Measurements from ENCODE around the gene KANSL1. TPM values are rescaled to one million over a fixed set of nuclear protein-coding genes. Genes with fewer than 3 reads are reported as not detected.

KANSL1 gene
- polyA plus RNA-seq, 1 of the 3 experiments (the other 2 are of a cell fraction), result 10.0 TPM

GRCh38 chr17:46178550-46179214 lies 14.5 kb downstream of the KANSL1 start:
- H3K9me3 ChIP-seq, result no peaks in the 10 kb centered on the region
- H3K27ac ChIP-seq (ENCODE audit: low read depth in 2 of 2, low read length in 1 of 2), result no peak overlapping the region
- no peak overlapping the region for H3K9ac ChIP-seq
- CTCF ChIA-PET, result interaction anchor here (0.9 to 11.1 kb wide), 8 partner anchors 8 to 176 kb away, joined by 3 to 68 read pairs (median 5); partner anchors contain the start of gene KANSL1
- H3K27me3 ChIP-seq (ENCODE audit: insufficient read depth), result no peaks in the 10 kb centered on the region
- H3K36me3 ChIP-seq (replicated peaks in 1 of 2; ENCODE audit: control insufficient read depth in 1 of 2, insufficient read depth in 2 of 2, low read length in 1 of 2), result peaks cover 0 to 5% of the 10 kb centered on the region in 2 experiments
- H3K9me2 ChIP-seq, result no peaks in the 10 kb centered on the region
- no peak overlapping the region for H2AFZ ChIP-seq (ENCODE audit: low read depth)
- H3K4me1 ChIP-seq (ENCODE audit: control insufficient read depth in 1 of 2, insufficient read depth in 2 of 2, low read depth in 1 of 2, low read length in 1 of 2), result peaks cover 0 to 14% of the 10 kb centered on the region in 2 experiments
- no peak for DNase-seq
- WGBS (ENCODE audit: low lambda C conversion rate), result 88% methylated on average over 4 of the region's 4 CpGs
- H3K4me3 ChIP-seq (ENCODE audit: low read depth in 2 of 2, low read length in 1 of 2), result no peak overlapping the region
- H4K20me1 ChIP-seq (ENCODE audit: insufficient read depth), result peaks cover 100% of the 10 kb centered on the region
- no peaks in the 10 kb centered on the region for H3F3A ChIP-seq (replicated peaks; ENCODE audit: insufficient read depth)
- TF ChIP-seq JUND (IDR thresholded peaks at IDR 0.05) (0 out of 2 replicates have a peak, but pooled peaks have one; percentile 4), YY1 (IDR thresholded peaks at IDR 0.05; ENCODE audit: low read depth) (no peak), GABPA (IDR thresholded peaks at IDR 0.05; ENCODE audit: low read depth) (no peak), PBX3 (IDR thresholded peaks at IDR 0.05) (peak; percentile 65), TCF12 (IDR thresholded peaks at IDR 0.05) (no peak), FOSL2 (IDR thresholded peaks at IDR 0.05; ENCODE audit: borderline replicate concordance, low read depth) (peak; percentile 29; the same call in 1 of the 2 replicates)
- TF ChIP-seq, protein P1, sequence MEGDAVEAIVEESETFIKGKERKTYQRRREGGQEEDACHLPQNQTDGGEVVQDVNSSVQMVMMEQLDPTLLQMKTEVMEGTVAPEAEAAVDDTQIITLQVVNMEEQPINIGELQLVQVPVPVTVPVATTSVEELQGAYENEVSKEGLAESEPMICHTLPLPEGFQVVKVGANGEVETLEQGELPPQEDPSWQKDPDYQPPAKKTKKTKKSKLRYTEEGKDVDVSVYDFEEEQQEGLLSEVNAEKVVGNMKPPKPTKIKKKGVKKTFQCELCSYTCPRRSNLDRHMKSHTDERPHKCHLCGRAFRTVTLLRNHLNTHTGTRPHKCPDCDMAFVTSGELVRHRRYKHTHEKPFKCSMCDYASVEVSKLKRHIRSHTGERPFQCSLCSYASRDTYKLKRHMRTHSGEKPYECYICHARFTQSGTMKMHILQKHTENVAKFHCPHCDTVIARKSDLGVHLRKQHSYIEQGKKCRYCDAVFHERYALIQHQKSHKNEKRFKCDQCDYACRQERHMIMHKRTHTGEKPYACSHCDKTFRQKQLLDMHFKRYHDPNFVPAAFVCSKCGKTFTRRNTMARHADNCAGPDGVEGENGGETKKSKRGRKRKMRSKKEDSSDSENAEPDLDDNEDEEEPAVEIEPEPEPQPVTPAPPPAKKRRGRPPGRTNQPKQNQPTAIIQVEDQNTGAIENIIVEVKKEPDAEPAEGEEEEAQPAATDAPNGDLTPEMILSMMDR (IDR thresholded peaks at IDR 0.05), result no peak
- H3K79me2 ChIP-seq (ENCODE audit: insufficient read depth), result peaks cover 100% of the 10 kb centered on the region
- POLR2A ChIA-PET, result interaction anchor here (0.6 kb wide), 1 partner anchor 245 kb away, joined by 6 read pairs; no protein-coding TSS in a partner anchor
- H3K4me2 ChIP-seq, result no peak overlapping the region

GRCh38 chr17:46176975-46177374 lies 16.3 kb downstream of the KANSL1 start:
- Histone ChIP-seq H3K9me3 (no peaks in the 10 kb centered on the region), H3K4me1 (ENCODE audit: control insufficient read depth in 1 of 2, insufficient read depth in 2 of 2, low read depth in 1 of 2, low read length in 1 of 2) (peaks cover 0 to 11% of the 10 kb centered on the region in 2 experiments; a peak in 3 of 4 replicates), H3K79me2 (ENCODE audit: insufficient read depth) (peaks cover 100% of the 10 kb centered on the region), H3K27me3 (ENCODE audit: insufficient read depth) (no peaks in the 10 kb centered on the region), H3F3A (replicated peaks; ENCODE audit: insufficient read depth) (no peaks in the 10 kb centered on the region), H3K4me3 (ENCODE audit: low read depth in 2 of 2, low read length in 1 of 2) (no peak overlapping the region), H3K4me2 (no peak overlapping the region), H2AFZ (ENCODE audit: low read depth) (no peak overlapping the region), H3K9me2 (no peaks in the 10 kb centered on the region), H3K9ac (no peak overlapping the region), H3K36me3 (replicated peaks in 1 of 2; ENCODE audit: control insufficient read depth in 1 of 2, insufficient read depth in 2 of 2, low read length in 1 of 2) (peaks cover 3 to 5% of the 10 kb centered on the region in 2 experiments), H3K27ac (ENCODE audit: low read depth in 2 of 2, low read length in 1 of 2) (no peak overlapping the region), H4K20me1 (ENCODE audit: insufficient read depth) (peaks cover 100% of the 10 kb centered on the region)
- WGBS (ENCODE audit: low lambda C conversion rate), result 96% methylated on average over 3 of the region's 3 CpGs
- no peak for DNase-seq
- POLR2A ChIA-PET, result interaction anchor here (0.8 kb wide), 1 partner anchor 9 kb away, joined by 3 read pairs; no protein-coding TSS in a partner anchor
- no peak for TF ChIP-seq YY1 (IDR thresholded peaks at IDR 0.05; ENCODE audit: low read depth)
- TF ChIP-seq USF2 (IDR thresholded peaks at IDR 0.05; ENCODE audit: borderline replicate concordance, low read depth, low read length), result no peak
- TF ChIP-seq FOXM1 (IDR thresholded peaks at IDR 0.05; ENCODE audit: low read depth), result no peak
- TF ChIP-seq TAF1 (IDR thresholded peaks at IDR 0.05; ENCODE audit: borderline replicate concordance, low read depth, low read length), result no peak
- no peak for TF ChIP-seq GABPA (IDR thresholded peaks at IDR 0.05; ENCODE audit: low read depth)
- no peak for TF ChIP-seq RCOR1 (IDR thresholded peaks at IDR 0.05; ENCODE audit: low read length)
- no peak for TF ChIP-seq TCF12 (IDR thresholded peaks at IDR 0.05)
- TF ChIP-seq, protein P2, sequence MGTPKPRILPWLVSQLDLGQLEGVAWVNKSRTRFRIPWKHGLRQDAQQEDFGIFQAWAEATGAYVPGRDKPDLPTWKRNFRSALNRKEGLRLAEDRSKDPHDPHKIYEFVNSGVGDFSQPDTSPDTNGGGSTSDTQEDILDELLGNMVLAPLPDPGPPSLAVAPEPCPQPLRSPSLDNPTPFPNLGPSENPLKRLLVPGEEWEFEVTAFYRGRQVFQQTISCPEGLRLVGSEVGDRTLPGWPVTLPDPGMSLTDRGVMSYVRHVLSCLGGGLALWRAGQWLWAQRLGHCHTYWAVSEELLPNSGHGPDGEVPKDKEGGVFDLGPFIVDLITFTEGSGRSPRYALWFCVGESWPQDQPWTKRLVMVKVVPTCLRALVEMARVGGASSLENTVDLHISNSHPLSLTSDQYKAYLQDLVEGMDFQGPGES (IDR thresholded peaks at IDR 0.05; ENCODE audit: low read depth, low read length), result no peak
- no peak for TF ChIP-seq NRF1 (IDR thresholded peaks at IDR 0.05; ENCODE audit: low read depth, low read length)
- TF ChIP-seq RXRA (IDR thresholded peaks at IDR 0.05; ENCODE audit: borderline replicate concordance, low read depth), result no peak
- CTCF ChIA-PET, result interaction anchor here (5.2 to 11.1 kb wide), 2 partner anchors 16 to 132 kb away, joined by 27 to 68 read pairs; partner anchors contain the start of gene KANSL1
